HCT116 (cell line): ENCODE measurements around the gene PLA2G4B.

Experiments
- CEBPB ChIP-seq: IDR thresholded peaks from 2 replicates; pipeline ENCODE4 v1.6.1; 2012; ENCODE audit warnings: low read depth
- CTCF ChIP-seq, 3 experiments: fragments of 200-600 bp in 1 of 3; sonication (generic) in 1 of 3; IDR thresholded peaks in 2 of 3; conservative IDR thresholded peaks in 1 of 3; 2 replicates each; pipeline ENCODE4 v1.5.1; 2012 to 2017; ENCODE audit warnings: low read depth in 2 of 3, low read length in 2 of 3, antibody characterized with exemption in 1 of 3, borderline replicate concordance in 1 of 3, control low read depth in 1 of 3, mild to moderate bottlenecking in 1 of 3, mixed read lengths in 1 of 3, mixed run types in 1 of 3, moderate library complexity in 1 of 3; ENCODE audit not compliant: insufficient read depth in 1 of 3
- EGR1 ChIP-seq: IDR thresholded peaks from 2 replicates; pipeline ENCODE4 v1.6.1; 2012; ENCODE audit warnings: low read depth
- ELF1 ChIP-seq: IDR thresholded peaks from 2 replicates; pipeline ENCODE4 v1.6.1; 2012; ENCODE audit warnings: low read depth, borderline replicate concordance
- EZH2 ChIP-seq: fragments of 200-600 bp; sonication (generic); IDR thresholded peaks from 2 replicates; pipeline ENCODE4 v1.6.1; 2017; ENCODE audit warnings: antibody characterized with exemption, mixed run types
- FOSL1 ChIP-seq: IDR thresholded peaks from 2 replicates; pipeline ENCODE4 v1.6.1; 2012; ENCODE audit warnings: low read depth
- POLR2A ChIP-seq: IDR thresholded peaks from 2 replicates; pipeline ENCODE4 v1.7.0; 2011; ENCODE audit warnings: borderline replicate concordance; ENCODE audit not compliant: insufficient read depth, insufficient read length; ENCODE audit errors: extremely low read depth
- POLR2AphosphoS5 ChIP-seq: IDR thresholded peaks from 2 replicates; pipeline ENCODE4 v1.6.1; 2011; ENCODE audit warnings: mild to moderate bottlenecking, low read depth, low read length, moderate library complexity
- SIN3A ChIP-seq: IDR thresholded peaks from 2 replicates; pipeline ENCODE4 v1.6.1; 2012; ENCODE audit warnings: low read depth
- ZFX ChIP-seq: fragments of 450-650 bp; IDR thresholded peaks from 2 replicates; pipeline ENCODE4 v1.6.1; 2017

- TF ChIP-seq CTCF (IDR thresholded peaks at IDR 0.05 in 2 of 3, conservative IDR thresholded peaks at IDR 0.05 in 1 of 3; ENCODE audit: borderline replicate concordance in 1 of 3, insufficient read depth in 1 of 3, low read depth in 2 of 3, low read length in 2 of 3) (no peak), POLR2A (no peak), EGR1 (no peak), EZH2 (no peak), ELF1 (no peak), FOSL1 (no peak), ZFX (no peak), POLR2AphosphoS5 (no peak), SIN3A (no peak), CEBPB (no peak)
Measured at GRCh38 chr15:41876689-41877088, 38.0 kb downstream of the PLA2G4B start.
